Occipital lobe (tissue), 3 donors: ENCODE results near the gene KCNMA1. TPM values are rescaled to one million over a fixed set of nuclear protein-coding genes. Genes with fewer than 3 reads are reported as not detected.

Experiments used
- DNase-seq: peaks from one replicate; lab custom pipeline; 2025; lab: John Stamatoyannopoulos, UW
- small RNA-seq: library from RNA; depleted of rRNA; stranded (forward); fragments of <200 nt; gene quantifications from one replicate; pipeline ENCODE3, GENCODE V24; 2014
- total RNA-seq: library from RNA; depleted of rRNA; stranded (reverse); fragments of >200 nt; gene quantifications from one replicate; pipeline ENCODE4 v1.2.3, GENCODE V29; 2014

The KCNMA1 gene
- total RNA-seq, 1 donor from 2014 or later: 43.0 TPM

GRCh38 chr10:76880931-76881330, 756.7 kb downstream of the KCNMA1 start:
- DNase-seq: no peak

GRCh38 chr10:76879116-76879913, 758.3 kb downstream of the KCNMA1 start:
- DNase-seq: no peak

DNA sequence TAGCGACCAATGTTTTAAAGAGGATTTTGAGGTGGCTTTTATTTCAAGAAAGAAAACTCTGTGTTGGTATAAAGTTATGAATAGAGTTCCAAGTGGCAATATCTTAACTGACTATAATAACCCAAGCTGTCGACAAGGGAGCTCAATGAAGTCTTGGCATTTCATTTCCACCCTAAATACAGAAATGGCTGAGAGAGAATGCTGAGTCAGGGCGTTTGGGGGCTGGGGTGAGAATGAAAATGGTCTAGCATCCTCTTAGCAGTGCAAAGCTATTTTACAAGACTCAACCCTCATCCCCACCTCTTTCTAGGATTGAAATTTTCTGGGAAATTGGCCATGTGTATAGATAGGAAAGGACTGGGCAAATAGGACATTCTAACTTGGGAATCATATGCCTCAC, 759.1 kb downstream of the KCNMA1 start:
- no peak for DNase-seq

GRCh38 chr10:76874896-76875295, 762.7 kb downstream of the KCNMA1 start:
- no peak for DNase-seq

- no peak for DNase-seq
These were observed 763.4 kb downstream of the KCNMA1 start for GRCh38 chr10:76874176-76874575.

DNA sequence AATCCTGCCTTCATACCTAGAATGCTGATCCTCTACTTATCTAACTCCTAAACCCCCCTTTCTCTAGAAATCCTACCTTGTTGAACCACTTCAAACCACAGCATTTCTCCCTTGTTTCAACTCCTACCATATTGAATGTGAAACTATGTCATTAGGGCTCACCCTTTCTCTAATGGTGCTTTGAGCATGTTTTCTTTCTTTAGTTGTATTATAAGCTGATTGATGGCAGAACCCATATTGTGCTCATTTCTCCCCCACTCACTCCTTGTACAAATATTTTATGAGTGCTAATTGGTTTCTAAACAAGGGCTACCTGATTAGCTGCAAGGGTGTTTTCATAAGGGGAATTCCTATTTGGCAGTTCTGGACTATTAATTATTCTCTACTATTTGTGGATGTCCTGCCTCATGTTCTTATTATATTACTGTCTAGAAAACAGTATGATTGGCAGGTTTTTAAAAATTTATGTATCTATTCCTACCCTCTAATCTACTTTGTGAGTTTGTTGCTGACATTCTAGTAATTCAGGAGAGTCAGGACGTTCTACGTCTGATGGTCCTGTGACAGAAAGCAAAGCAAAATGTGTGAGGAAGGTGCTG, 765.8 kb downstream of the KCNMA1 start:
- DNase-seq: no peak

GRCh38 chr10:76869931-76870330, 767.7 kb downstream of the KCNMA1 start:
- DNase-seq: no peak

GRCh38 chr10:76868098-76868977, 769.3 kb downstream of the KCNMA1 start:
- no peak for DNase-seq

DNA sequence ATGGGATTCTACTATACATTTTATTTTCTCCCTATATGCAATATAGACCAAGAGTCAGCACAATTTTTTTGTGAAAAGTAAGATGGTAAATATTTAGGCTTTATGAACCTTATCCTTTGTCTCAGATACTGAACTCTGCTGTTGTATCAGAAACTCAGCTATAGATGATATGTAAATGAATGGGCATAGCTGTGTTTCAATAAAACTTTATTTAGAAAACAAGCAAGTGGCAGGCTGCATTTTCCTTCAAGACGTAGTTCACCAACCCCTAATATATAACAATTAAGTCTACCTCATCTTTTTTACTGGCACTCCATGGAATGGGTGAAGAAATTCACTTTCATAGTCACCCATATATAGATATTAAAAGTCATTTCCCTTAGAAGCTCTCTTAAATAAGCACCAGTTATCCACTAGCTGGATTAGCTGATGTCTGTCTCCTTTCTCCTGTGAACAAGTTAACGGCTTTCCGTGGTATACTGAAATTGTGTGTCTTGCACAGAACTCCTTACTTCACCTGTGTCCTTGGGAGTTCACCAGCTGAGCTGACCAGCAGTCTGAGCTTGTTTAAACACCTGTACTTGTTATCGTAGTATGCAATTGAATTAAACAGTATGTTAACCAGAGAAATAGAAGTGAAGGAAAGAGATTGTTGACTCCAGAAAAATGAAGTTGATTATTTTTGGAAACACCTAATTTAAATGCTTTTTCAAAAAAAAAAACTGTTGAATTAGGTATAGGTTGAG, 770.6 kb downstream of the KCNMA1 start:
- no peak for DNase-seq

- DNase-seq: no peak
These were observed 772.7 kb downstream of the KCNMA1 start for GRCh38 chr10:76864922-76865321.

DNA sequence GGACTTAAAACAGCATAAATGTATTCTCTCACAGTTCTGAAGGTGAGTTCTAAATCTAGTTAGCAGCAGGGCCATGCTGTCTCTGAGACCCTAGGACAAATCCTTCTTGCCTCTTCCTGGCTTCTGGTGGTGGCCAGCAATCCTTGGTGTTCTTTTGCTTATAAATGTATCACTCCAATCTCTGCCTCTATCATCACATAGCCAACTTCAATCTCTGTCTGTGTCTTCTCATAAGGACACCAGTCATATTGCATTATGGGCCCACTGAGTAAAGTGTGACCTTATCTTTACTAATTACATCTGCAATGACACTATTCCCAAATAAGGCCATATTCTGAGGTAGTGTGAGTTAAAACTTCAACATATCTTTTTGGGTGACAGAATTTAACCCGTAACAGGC, 778.9 kb downstream of the KCNMA1 start:
- no peak for DNase-seq

GRCh38 chr10:76840802-76841201, 796.8 kb downstream of the KCNMA1 start:
- no peak for DNase-seq

DNA sequence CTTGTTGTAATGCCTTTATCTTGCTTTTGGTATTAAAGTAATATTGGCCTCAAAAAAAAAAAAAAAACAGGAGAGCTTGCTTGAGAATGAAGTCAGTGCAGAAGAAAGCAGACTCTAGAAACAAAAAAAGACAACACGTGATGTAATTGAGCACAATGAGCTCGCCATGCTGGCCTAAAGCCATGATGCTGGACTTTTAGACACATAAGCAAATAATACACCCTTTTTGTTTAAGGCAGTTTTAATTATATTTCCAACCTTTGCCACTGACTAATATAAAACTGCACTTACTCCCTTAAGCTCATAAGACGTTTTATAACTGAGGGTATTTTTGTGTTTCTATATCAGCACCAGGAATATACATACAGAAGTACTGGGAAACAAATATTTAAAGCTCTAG, 798.3 kb downstream of the KCNMA1 start:
- DNase-seq: no peak

DNA sequence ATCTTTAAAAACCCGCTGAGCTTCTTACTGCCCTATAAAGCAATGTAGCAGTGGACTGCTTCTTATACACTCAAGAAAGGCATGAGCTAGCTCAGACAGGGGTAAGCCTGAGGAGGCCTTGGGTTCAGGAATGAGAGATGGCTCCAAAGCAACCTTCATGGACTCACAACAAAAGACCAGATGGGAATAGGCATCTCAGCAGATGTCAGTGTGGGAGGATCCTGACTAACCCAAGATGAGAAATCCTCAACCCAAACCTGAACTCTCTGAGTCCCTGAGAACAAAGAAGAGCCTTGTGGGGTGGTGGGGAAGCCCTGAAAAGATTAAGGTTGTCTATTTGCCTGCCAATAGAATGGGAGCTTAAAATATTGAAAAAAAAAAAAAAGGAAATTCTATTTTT, 807.4 kb downstream of the KCNMA1 start:
- no peak for DNase-seq

- DNase-seq: no peak
These were observed 807.9 kb downstream of the KCNMA1 start for GRCh38 chr10:76829724-76830123.

Small RNA genes lying within 50 kb of the gene (small RNA-seq; reads per million reads assigned to genes)
- not detected for gene ATP5MC1P8
- not detected for gene COX6CP15
- gene RF00322: not detected
- not detected for gene RNA5SP321
